HG02678 (cell line): ENCODE data around the gene CLEC11A.
"Not testable (repeated sequence)": the region's sequence is repeated elsewhere in the genome, so short reads cannot be mapped to it uniquely, and the experiment has no call there.

ENCODE experiments used
- ATAC-seq: cut with Tn5 transposase; IDR thresholded peaks from one replicate; pipeline ENCODE4 v1.9.1; 2021; ENCODE audit warnings: mild to moderate bottlenecking, moderate library complexity; ENCODE audit not compliant: unreplicated experiment

Gene CLEC11A

DNA sequence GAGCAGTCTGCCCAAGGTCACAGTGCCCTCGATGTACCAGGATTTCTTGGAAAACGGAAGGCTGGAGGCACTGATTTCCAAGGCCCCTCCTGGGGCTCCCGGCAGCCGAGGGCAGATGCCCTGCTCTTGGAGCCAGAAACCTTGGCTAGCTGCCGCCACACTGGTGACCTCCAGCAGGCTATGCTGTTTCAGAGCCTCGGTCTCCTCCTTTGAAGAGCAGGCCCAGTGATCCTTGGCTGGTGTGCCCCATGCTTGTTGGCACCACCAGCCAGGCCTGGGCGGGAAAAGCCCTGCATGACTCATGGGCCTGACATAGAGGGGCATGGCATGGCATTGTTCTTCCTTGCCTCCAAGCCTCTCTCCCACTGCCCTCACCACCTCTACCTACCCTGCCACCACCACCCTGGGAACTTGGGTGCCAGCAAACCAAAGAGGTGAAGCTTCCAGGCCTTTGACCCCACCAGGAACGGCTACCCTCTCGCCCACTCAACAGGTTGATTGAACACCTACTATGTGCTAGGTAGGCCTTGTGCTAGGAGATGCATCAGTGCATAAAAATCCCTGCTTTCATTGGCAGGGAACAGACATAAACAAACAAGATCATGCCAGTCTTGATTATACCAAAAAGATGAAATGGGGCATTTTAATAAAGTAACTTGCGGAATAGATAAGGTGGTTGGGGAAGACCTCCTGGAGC is 1.6 kb upstream of the CLEC11A start:
- ATAC-seq, result no peak

DNA sequence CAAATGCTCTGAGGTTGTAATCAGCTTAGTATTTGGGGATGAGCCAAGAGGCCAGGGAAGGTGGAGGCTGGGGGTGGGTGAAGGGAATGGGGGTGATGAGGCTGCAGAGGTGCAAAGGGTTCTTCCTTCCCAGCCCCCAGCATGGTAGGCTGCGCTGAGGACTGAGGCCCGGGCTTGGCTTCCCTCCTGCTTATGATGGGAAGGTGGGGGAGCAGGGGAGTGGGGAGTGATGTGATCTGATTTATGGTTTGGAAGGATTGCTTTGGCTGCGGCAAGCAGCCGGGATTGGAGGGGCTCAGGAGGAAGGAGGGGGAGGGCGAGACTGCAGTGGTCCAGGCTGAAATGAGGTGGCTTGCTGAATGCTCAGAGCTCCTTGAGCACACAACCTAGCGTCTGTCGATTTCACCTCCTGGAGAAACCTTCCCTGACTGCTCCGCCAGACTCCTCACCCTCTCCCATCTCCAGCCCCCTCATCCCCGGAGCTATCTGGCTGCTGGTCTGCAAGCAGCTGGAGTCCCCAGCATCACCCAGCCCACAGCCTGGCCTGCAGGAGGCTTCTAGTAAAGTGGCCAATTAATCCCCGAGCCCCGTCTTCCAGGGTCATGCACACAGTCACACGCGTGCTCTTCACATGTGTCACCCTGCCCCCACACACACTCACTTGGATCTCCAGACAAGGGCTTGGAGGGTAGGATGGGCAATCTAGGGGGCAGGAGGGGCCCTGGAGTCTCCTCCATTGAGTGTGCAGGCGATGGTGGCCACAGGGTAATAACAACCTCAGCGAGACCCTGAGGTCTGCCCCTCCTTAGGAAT is 757 bp upstream of the CLEC11A start:
- ATAC-seq, result no peak

DNA sequence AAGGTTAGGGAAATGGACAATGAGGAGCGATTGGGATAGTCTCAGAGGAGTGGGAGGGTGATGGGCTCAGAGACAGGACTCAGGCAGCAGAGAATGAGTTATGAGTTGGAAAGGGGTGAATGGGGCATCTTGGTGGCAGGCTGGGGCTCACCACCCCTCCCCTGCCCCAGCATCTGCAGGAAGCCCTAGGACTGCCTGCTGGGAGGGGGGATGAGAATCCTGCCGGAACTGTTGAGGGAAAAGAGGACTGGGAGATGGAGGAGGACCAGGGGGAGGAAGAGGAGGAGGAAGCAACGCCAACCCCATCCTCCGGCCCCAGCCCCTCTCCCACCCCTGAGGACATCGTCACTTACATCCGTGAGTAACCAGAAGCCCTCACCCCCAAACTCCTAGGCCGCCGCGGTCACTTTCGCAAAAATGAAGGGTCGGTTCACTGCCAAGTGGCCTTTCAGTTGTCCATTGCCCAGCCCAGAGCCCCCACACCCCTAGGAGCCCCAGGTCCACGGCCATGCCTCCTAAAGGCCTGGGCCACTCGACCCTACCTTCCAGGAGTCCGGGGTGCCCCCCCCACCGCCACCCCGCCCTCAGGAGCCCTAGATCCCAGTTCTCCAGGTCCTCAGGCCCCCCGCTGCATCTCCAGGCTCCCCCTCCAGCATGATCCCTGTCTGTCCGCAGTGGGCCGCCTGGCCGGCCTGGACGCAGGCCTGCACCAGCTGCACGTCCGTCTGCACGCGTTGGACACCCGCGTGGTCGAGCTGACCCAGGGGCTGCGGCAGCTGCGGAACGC is 764 bp downstream of the CLEC11A start:
- ATAC-seq, result no peak

DNA sequence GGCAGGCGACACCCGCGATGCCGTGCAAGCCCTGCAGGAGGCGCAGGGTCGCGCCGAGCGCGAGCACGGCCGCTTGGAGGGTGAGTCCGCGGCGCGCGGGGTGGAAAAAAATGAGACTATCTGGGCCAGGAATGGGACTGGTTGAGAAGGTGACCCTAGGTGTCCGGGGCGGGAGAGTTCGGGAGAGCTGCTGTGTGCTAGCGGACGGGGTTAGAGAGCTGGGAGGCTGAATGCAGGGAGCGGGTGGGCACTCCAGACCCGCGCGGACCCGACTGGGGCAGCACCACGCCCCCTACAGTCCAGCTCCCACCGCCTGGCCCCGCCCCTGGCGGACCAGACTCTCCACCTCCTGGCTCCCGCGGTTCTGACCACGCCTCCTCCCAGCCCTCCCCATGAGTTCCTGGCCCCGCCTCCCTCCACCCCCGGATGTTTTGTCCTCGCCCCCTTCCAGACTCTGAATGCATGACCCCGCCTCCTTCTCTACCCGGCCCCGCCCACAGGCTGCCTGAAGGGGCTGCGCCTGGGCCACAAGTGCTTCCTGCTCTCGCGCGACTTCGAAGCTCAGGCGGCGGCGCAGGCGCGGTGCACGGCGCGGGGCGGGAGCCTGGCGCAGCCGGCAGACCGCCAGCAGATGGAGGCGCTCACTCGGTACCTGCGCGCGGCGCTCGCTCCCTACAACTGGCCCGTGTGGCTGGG is 1.5 kb downstream of the CLEC11A start:
- peak; percentile 68 for ATAC-seq

- peak; percentile 14 for ATAC-seq
Observed at GRCh38 chr19:50725218-50725910, 2.2 kb downstream of the CLEC11A start.

- ATAC-seq, result no peak
Observed at GRCh38 chr19:50725911-50726230, 2.7 kb downstream of the CLEC11A start.

- ATAC-seq, result no peak
Observed at GRCh38 chr19:50728084-50728737, 5.0 kb downstream of the CLEC11A start.

- ATAC-seq, result no peak
Observed at GRCh38 chr19:50729894-50730293, 6.7 kb downstream of the CLEC11A start.

- no peak for ATAC-seq
Observed at GRCh38 chr19:50735869-50736268, 12.7 kb downstream of the CLEC11A start.

GRCh38 chr19:50736338-50736737 is 13.2 kb downstream of the CLEC11A start:
- ATAC-seq, result no peak

- ATAC-seq, result no peak
Observed at GRCh38 chr19:50739132-50739913, 16.2 kb downstream of the CLEC11A start.

GRCh38 chr19:50739914-50740426 is 16.8 kb downstream of the CLEC11A start:
- no peak for ATAC-seq

DNA sequence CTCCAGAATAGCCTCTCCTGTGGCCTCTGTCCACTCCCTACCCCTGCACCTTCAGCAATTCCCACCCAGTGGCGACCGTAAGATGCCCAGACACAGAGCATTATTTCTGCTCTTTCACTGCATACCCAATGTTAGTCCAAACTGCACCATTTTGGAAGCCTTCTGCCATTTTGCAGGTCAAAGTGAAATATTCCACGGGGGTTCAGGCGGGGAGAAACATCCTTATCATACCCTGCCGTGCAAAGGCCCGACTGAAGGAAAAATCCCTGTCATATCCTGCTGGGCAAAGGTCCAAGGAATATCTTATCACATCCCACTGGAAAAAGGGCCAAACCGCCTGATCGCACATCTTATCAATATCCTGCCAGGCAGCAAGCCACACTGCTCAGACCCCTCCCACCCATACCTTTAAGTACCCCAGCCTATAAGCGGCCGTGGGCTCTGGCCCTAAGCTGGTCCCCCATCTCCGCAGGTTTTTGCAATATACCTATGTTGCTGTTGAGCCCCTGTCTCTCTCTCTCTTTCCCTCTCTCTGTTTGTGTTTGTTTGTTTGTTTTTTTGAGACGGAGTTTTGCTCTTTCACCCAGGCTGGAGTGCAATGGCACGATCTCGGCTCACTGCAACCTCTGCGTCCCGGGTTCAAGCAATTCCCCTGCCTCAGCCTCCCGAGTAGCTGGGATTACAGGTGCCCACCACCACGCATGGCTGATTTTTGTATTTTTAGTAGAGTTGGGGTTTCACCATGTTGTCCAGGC is 18.2 kb downstream of the CLEC11A start:
- no peak for ATAC-seq

- ATAC-seq, result no peak
Observed at GRCh38 chr19:50743537-50743936, 20.4 kb downstream of the CLEC11A start.

- ATAC-seq, result no peak
Observed at GRCh38 chr19:50745221-50745620, 22.1 kb downstream of the CLEC11A start.

DNA sequence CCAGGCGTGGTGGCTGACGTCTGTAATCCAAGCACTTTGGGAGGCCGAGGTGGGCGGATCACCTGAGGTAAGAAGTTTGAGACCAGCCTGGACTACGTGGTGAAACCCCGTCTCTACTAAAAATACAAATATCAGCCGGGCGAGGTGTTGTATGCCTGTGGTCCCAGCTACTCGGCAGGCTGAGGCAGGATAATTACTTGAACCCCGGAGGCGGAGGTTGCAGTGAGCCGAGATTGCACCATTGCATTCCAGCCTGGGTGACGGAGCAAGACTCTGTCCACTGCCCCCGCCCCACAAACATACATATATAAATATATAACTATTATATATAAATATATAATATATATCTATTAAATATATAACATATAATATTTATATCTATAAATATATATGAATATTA is 24.0 kb downstream of the CLEC11A start:
- not testable (repeated sequence) for ATAC-seq

DNA sequence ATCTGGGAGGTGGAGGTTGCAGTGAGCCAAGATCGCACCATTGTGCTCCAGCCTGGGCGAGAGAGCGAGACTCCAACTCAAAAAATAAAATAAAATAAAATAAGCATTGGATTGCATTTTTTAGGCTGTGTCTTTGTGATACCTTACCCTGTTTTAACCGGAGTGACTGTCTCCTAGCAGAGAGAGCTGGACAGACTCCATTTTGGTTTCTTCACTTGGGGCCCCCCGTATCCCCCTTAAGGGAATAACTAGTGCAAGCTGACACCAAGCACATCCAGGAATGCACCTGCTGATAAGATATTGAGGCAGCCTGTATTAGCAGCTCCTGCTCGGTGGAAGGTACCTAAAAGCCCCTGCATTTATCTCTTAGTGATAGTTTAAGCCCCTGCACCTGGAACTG is 26.3 kb downstream of the CLEC11A start:
- no peak for ATAC-seq

GRCh38 chr19:50750010-50750409 is 26.8 kb downstream of the CLEC11A start:
- ATAC-seq, result no peak
